Adrenal gland (tissue), 12 donors: ENCODE measurements around the gene RGPD8. TPM values are rescaled to one million over a fixed set of nuclear protein-coding genes. Genes with fewer than 3 reads are reported as not detected.

Experiments
- DNase-seq, 7 donors: peaks; one replicate each; pipeline ENCODE4 v3.0.0-alpha.2; 2019 to 2020
- H3K27ac ChIP-seq, 5 donors: fragments of 200-600 bp; sonication (generic) in 4 of 5; 1 replicate in 3 of 5; 2 replicates in 2 of 5; pipeline versions ENCODE4 v1.5.1 to v1.8.0; 2016 to 2020; ENCODE audit warnings: mild to moderate bottlenecking in 1 of 5
- H3K27me3 ChIP-seq: fragments of 200-600 bp; 2 replicates; pipeline ENCODE4 v1.8.0; 2021
- H3K36me3 ChIP-seq, 2 donors: fragments of 200-600 bp; replicated peaks in 1 of 2; 1 replicate in 1 of 2; 2 replicates in 1 of 2; pipeline versions ENCODE4 v1.5.1 to v1.8.0; 2018 to 2022
- H3K4me1 ChIP-seq, 2 donors: fragments of 200-600 bp; replicated peaks in 1 of 2; 1 replicate in 1 of 2; 2 replicates in 1 of 2; pipeline versions ENCODE4 v1.5.1 to v1.8.0; 2018 to 2021
- H3K4me3 ChIP-seq, 4 donors: fragments of 200-600 bp; sonication (generic) in 3 of 4; one replicate each; pipeline ENCODE4 v1.5.1; 2016 to 2018
- H3K9me3 ChIP-seq, 3 donors: fragments of 200-600 bp; sonication (generic) in 1 of 3; replicated peaks in 1 of 3; 1 replicate in 2 of 3; 2 replicates in 1 of 3; pipeline versions ENCODE4 v1.5.1 to v1.8.0; 2016 to 2021
- POLR2A ChIP-seq, 2 donors: fragments of 450-650 bp; IDR thresholded peaks; one replicate each; pipeline ENCODE4 v1.6.1; 2017; ENCODE audit warnings: antibody characterized with exemption in 2 of 2, mild to moderate bottlenecking in 2 of 2, moderate library complexity in 1 of 2
- WGBS, 4 donors: extraction: QIAGEN DNeasy Blood & Tissue Kit in 2 of 4; methylation state at CpG; one replicate each; pipeline versions ENCODE4 v1.1.5 to v1.1.7; 2013 to 2017; 5-methylcytosine and 5-hydroxymethylcytosine counted together
- intact Hi-C, 2 donors: fragments of 100-400 bp; cut with DNase I; formaldehyde crosslinking; loops; one replicate each; pipeline versions ENCODE4 v1.14.1 to v1.15.0; 2022 to 2023
- polyA plus RNA-seq, 3 donors: library from polyadenylated mRNA; stranded (reverse); fragments of 200-250 nt in 2 of 3; fragments of 350-450 nt in 1 of 3; fragmentation: Illumina TruSeq in 1 of 3; extraction: RNeasy Lipid Tissue Mini Kit (QIAGEN cat#74804) in 1 of 3; gene quantifications; one replicate each; pipeline ENCODE4 v1.2.3, GENCODE V29; 2013 to 2014
- total RNA-seq, 9 donors: library from RNA; depleted of rRNA in 4 of 9; stranded (reverse); fragments of >200 nt in 4 of 9; fragments of 120-200 nt in 1 of 9; fragmentation: NEBNext Ultra II Directional in 1 of 9; extraction: Animal tissue kit (Norgen Biotek cat#: 25700) in 1 of 9; gene quantifications; one replicate each; pipeline versions ENCODE4 v1.1.0 to v1.2.4, GENCODE V29; 2013 to 2023
- TF ChIP-seq, protein P1 (sequence below), 6 experiments: fragments of 450-650 bp in 4 of 6; fragments of 200-600 bp in 2 of 6; sonication (generic) in 1 of 6; IDR thresholded peaks; 1 replicate in 5 of 6; 2 replicates in 1 of 6; pipeline versions ENCODE4 v1.5.1 to v1.8.0; 2016 to 2021; ENCODE audit warnings: antibody characterized with exemption in 6 of 6, mild to moderate bottlenecking in 2 of 6, moderate library complexity in 1 of 6
- donor health status: healthy with polysubstance abuse.
- donor health status: Bipolar disorder and iron deficiency.
- donor health status: DM: yes; HTN: yes; CAD: no.
- donor health status: DM: no; HTN: no; CAD: no.
- donor health status: DM: no; HTN: no; CAD: no.
- donor health status: DM: yes; HTN: yes; CAD: no.

RGPD8 gene
- total and polyA plus RNA-seq, 12 donors, result 0.44 to 23.6 (median 10.9) TPM

GRCh38 chr2:112481528-112482233, 48.2 kb upstream of the RGPD8 start, which contains the start of gene TTL:
TSS of gene TTL (plus strand) at chr2:112482156. CDS start at chr2:112482345, 189 bp downstream.
- peaks cover 7 to 19% of the 10 kb centered on the region in 2 donors for H3K4me1 ChIP-seq
- TF ChIP-seq POLR2A (IDR thresholded peaks at IDR 0.05), result peak in 1 of 2 donors; percentile 36
- TF ChIP-seq, protein P1, sequence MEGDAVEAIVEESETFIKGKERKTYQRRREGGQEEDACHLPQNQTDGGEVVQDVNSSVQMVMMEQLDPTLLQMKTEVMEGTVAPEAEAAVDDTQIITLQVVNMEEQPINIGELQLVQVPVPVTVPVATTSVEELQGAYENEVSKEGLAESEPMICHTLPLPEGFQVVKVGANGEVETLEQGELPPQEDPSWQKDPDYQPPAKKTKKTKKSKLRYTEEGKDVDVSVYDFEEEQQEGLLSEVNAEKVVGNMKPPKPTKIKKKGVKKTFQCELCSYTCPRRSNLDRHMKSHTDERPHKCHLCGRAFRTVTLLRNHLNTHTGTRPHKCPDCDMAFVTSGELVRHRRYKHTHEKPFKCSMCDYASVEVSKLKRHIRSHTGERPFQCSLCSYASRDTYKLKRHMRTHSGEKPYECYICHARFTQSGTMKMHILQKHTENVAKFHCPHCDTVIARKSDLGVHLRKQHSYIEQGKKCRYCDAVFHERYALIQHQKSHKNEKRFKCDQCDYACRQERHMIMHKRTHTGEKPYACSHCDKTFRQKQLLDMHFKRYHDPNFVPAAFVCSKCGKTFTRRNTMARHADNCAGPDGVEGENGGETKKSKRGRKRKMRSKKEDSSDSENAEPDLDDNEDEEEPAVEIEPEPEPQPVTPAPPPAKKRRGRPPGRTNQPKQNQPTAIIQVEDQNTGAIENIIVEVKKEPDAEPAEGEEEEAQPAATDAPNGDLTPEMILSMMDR (IDR thresholded peaks at IDR 0.05), result no peak
- H3K9me3 ChIP-seq, result no peaks in the 10 kb centered on the region
- 0 to 1% (median 0%) methylated on average over 18 to 77 of the region's 82 CpGs for WGBS, 4 donors
- H3K27me3 ChIP-seq, result no peaks in the 10 kb centered on the region
- no peaks in the 10 kb centered on the region for H3K36me3 ChIP-seq
- peak; percentile 67 to 79 (median 74) for DNase-seq
- H3K27ac ChIP-seq, result peak within 1 kb of the TSS; percentile 53 to 93 (median 83)
- H3K4me3 ChIP-seq, result peak within 1 kb of the TSS; percentile 21 to 95 (median 60)
- intact Hi-C loops, result loop anchor here in 1 of 2 donors (5.0 kb wide), 2 partner anchors 61 to 96 kb away; partner anchors contain the start of gene POLR1B

- H3K36me3 ChIP-seq, result no peaks in the 10 kb centered on the region
- peak; percentile 80 to 91 (median 85) for DNase-seq
- 0 to 1% (median 0%) methylated on average over 15 to 19 of the region's 19 CpGs for WGBS, 4 donors
- TF ChIP-seq POLR2A (IDR thresholded peaks at IDR 0.05), result no peak
- TF ChIP-seq, protein P1 (IDR thresholded peaks at IDR 0.05), result peak; percentile 53 to 80 (median 72)
- H3K9me3 ChIP-seq, result no peaks in the 10 kb centered on the region
- peaks cover 7 to 19% of the 10 kb centered on the region in 2 donors for H3K4me1 ChIP-seq
- intact Hi-C loops, result loop anchor here in 1 of 2 donors (5.0 kb wide), 2 partner anchors 61 to 96 kb away; partner anchors contain the start of gene POLR1B
- no peaks in the 10 kb centered on the region for H3K27me3 ChIP-seq
- peak overlapping the region in 3 of 4 donors; percentile 21 to 95 (median 40) for H3K4me3 ChIP-seq
- H3K27ac ChIP-seq, result peak overlapping the region in 4 of 5 donors; percentile 53 to 93 (median 82)
Observed at GRCh38 chr2:112481050-112481527, 47.6 kb upstream of the RGPD8 start.

GRCh38 chr2:112480530-112481049, 47.1 kb upstream of the RGPD8 start:
- intact Hi-C loops, result loop anchor here in 1 of 2 donors (5.0 kb wide), 2 partner anchors 62 to 97 kb away; partner anchors contain the start of gene POLR1B
- Histone ChIP-seq H3K4me1 (peaks cover 7 to 19% of the 10 kb centered on the region in 2 donors), H3K9me3 (no peaks in the 10 kb centered on the region), H3K4me3 (peak overlapping the region in 2 of 4 donors; percentile 40 to 95), H3K27me3 (no peaks in the 10 kb centered on the region), H3K36me3 (no peaks in the 10 kb centered on the region), H3K27ac (peak overlapping the region in 2 of 5 donors; percentile 82 to 93)
- DNase-seq, result no peak
- TF ChIP-seq POLR2A (IDR thresholded peaks at IDR 0.05), result no peak
- TF ChIP-seq, protein P1 (IDR thresholded peaks at IDR 0.05), result no peak
- 10 to 19% (median 12%) methylated on average over 12 to 20 of the region's 20 CpGs for WGBS, 4 donors

DNA sequence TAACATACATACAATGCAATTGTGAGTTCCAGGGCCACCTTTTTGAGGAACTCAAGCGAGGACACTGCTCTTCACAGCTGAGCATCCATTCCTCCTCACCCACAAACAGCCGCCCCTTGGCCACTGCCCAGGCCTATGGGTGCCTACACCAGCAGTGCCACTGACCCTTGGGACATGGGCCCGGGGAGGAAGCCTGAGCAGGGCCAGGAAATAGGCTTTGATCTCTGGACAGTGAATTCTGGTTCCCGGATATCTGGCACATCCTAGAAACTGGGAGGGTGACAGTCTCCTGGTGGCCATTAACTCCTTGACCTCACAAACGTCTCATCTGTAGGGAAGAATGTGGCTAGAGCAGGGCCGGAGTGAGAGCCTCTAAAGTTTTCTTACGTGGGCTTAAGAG, 43.0 kb upstream of the RGPD8 start:
- no peaks in the 10 kb centered on the region for H3K9me3 ChIP-seq
- TF ChIP-seq, protein P1 (IDR thresholded peaks at IDR 0.05), result no peak
- TF ChIP-seq POLR2A (IDR thresholded peaks at IDR 0.05), result no peak
- no peaks in the 10 kb centered on the region for H3K36me3 ChIP-seq
- H3K27me3 ChIP-seq, result no peaks in the 10 kb centered on the region
- peaks cover 0 to 5% of the 10 kb centered on the region in 2 donors for H3K4me1 ChIP-seq
- H3K4me3 ChIP-seq, result no peak overlapping the region
- intact Hi-C loops, result no loop called here
- H3K27ac ChIP-seq, result no peak overlapping the region
- 63 to 73% (median 66%) methylated on average over 7 of the region's 7 CpGs for WGBS, 4 donors
- DNase-seq, result peak in 1 of 7 donors; percentile 6
